ENCODE results near the gene RASIP1. TPM values are rescaled to one million over a fixed set of nuclear protein-coding genes. Genes with fewer than 3 reads are reported as not detected.

RASIP1 gene
- total and polyA plus RNA-seq, 2 of the 8 experiments (the other 6 are each of a cell fraction or from before 2014, with no cell fraction given) = 9.3 to 11.4 TPM

GRCh38 chr19:48731452-48731851 lies 9.0 kb downstream of the RASIP1 start (continued):
- TF ChIP-seq SP2 (IDR thresholded peaks at IDR 0.05; ENCODE audit: low read length) = no peak
- TF ChIP-seq PHF8 (conservative IDR thresholded peaks at IDR 0.05; ENCODE audit: low read depth, low read length) = no peak
- no peak for TF ChIP-seq SIX5 (IDR thresholded peaks at IDR 0.05; ENCODE audit: low read depth, low read length)

All from H1 (cell line).